Calu3 (cell line): ENCODE measurements around the gene EIF2B5. TPM values are rescaled to one million over a fixed set of nuclear protein-coding genes. Genes with fewer than 3 reads are reported as not detected.

Source experiments
- Bru-seq: library from RNA; stranded (reverse); fragments of 400-500 nt; gene quantifications from one replicate; lab custom pipeline; 2021; lab: Mats Ljungman, UMichigan
- BruChase-seq, 2 experiments: library from RNA; stranded (reverse); fragments of 400-500 nt; gene quantifications; one replicate each; lab custom pipeline; 2021; lab: Mats Ljungman, UMichigan
- BruUV-seq: library from RNA; stranded (reverse); fragments of 400-500 nt; replicated peaks from 2 replicates; lab custom pipeline; 2021; lab: Mats Ljungman, UMichigan
- CTCF ChIA-PET: fragments of 300-600 bp; sonication (Branson Sonifier 250); formaldehyde crosslinking; loops from one replicate; lab custom pipeline; 2022; ENCODE audit warnings: antibody characterized with exemption; lab: Charles Lee
- DNase-seq: peaks from one replicate; pipeline ENCODE4 v3.0.0; 2022
- H3K27ac Mint-ChIP-seq: one replicate; pipeline ENCODE4 v1.8.0; 2022; ENCODE audit warnings: mixed read lengths; ENCODE audit not compliant: unreplicated experiment
- H3K27me3 Mint-ChIP-seq: one replicate; pipeline ENCODE4 v1.8.0; 2022; ENCODE audit warnings: mixed read lengths; ENCODE audit not compliant: unreplicated experiment
- H3K36me3 Mint-ChIP-seq: one replicate; pipeline ENCODE4 v1.8.0; 2022; ENCODE audit warnings: mild to moderate bottlenecking, moderate library complexity, mixed read lengths; ENCODE audit not compliant: insufficient read depth, unreplicated experiment
- H3K4me1 Mint-ChIP-seq: one replicate; pipeline ENCODE4 v1.8.0; 2022; ENCODE audit warnings: mild to moderate bottlenecking, low read depth, mixed read lengths; ENCODE audit not compliant: unreplicated experiment
- H3K4me3 Mint-ChIP-seq: one replicate; pipeline ENCODE4 v1.8.0; 2022; ENCODE audit warnings: mild to moderate bottlenecking, low read depth, moderate library complexity, mixed read lengths; ENCODE audit not compliant: unreplicated experiment
- H3K9me3 Mint-ChIP-seq: one replicate; pipeline ENCODE4 v1.8.0; 2022; ENCODE audit warnings: low read depth, mixed read lengths; ENCODE audit not compliant: unreplicated experiment
- CTCF ChIP-seq: fragments of 200-600 bp; IDR thresholded peaks from one replicate; pipeline ENCODE4 v1.8.0; 2022; ENCODE audit warnings: antibody characterized with exemption; ENCODE audit not compliant: unreplicated experiment
- intact Hi-C: fragments of 100-400 bp; cut with micrococcal nuclease; formaldehyde crosslinking; loops from one replicate; pipeline ENCODE4 v1.10.0; 2022; ENCODE audit not compliant: unreplicated experiment
- long read RNA-seq: library from polyadenylated mRNA; stranded (forward); transcript quantifications from one replicate; pipeline ENCODE4 v2.0.0, GENCODE V29; 2022
- total RNA-seq: library from RNA; stranded (reverse); gene quantifications from 2 replicates; pipeline ENCODE4 v1.2.3, GENCODE V29; 2022

Gene EIF2B5
- 79.6 and 87.9 TPM in 2 replicates for total RNA-seq
- percentile 93 among the genes with signal in this experiment for Bru-seq, nascent RNA
- BruChase-seq, experiment 1, labeled RNA remaining after a 6-hour chase: percentile 94 among the genes with signal in this experiment
- percentile 93 among the genes with signal in this experiment for BruChase-seq, experiment 2, labeled RNA remaining after a 2-hour chase
- long read RNA-seq, transcript EIF2B5-201 (16 exons, 2,656 nt): major isoform, 106 of 171 reads
- long read RNA-seq, transcript EIF2B5-202 (2 exons, 585 nt): minor isoform, 13 of 171 reads
- long read RNA-seq, partial matches to known transcripts: 11 of 171 reads
- long read RNA-seq, other reads (novel, unspliced or antisense): 36 of 171 reads

- H3K36me3 Mint-ChIP-seq: peaks cover 66% of the 10 kb centered on the region
These were observed at the start of gene EIF2B5 for GRCh38 chr3:184135149-184135910. Gene EIF2B5, plus strand, starts transcription at chr3:184135358. Its CDS starts 28 bp downstream, at chr3:184135386.

GRCh38 chr3:184085389-184085852, 49.7 kb upstream of the EIF2B5 start:
- CTCF ChIA-PET: interaction anchor here (0.5 kb wide), 1 partner anchor 130 kb away, joined by 3 read pairs; no protein-coding TSS in a partner anchor
- DNase-seq: no peak
- no peaks in the 10 kb centered on the region for H3K36me3 Mint-ChIP-seq
- intact Hi-C loops: no loop called here
- no TSS peak for BruUV-seq
- peaks cover 6% of the 10 kb centered on the region for H3K9me3 Mint-ChIP-seq
- no peaks in the 10 kb centered on the region for H3K4me1 Mint-ChIP-seq
- no peak overlapping the region for H3K4me3 Mint-ChIP-seq
- no peak for TF ChIP-seq CTCF
- H3K27ac Mint-ChIP-seq: no peak overlapping the region
- no peaks in the 10 kb centered on the region for H3K27me3 Mint-ChIP-seq

More at GRCh38 chr3:184135149-184135910, at the start of gene EIF2B5:
- peak; percentile 11 for TF ChIP-seq CTCF
- BruUV-seq: no TSS peak
- DNase-seq: peak; percentile 95
- intact Hi-C loops: loop anchor here (2.0 to 5.0 kb wide), 2 partner anchors 51 to 93 kb away; partner anchors contain the start of gene ABCF3
- Mint-ChIP-seq H3K4me1 (peaks cover 36% of the 10 kb centered on the region), H3K4me3 (peak within 1 kb of the TSS; percentile 99), H3K27me3 (no peaks in the 10 kb centered on the region), H3K9me3 (no peaks in the 10 kb centered on the region), H3K27ac (peak within 1 kb of the TSS; percentile 94)
- CTCF ChIA-PET: interaction anchor here (0.7 to 2.4 kb wide), 12 partner anchors 10 to 240 kb away, joined by 3 to 14 read pairs (median 4); partner anchors contain the start of genes ABCC5, ABCF3 and DVL3

- intact Hi-C loops: no loop called here
- no peak overlapping the region for H3K27ac Mint-ChIP-seq
- peaks cover 4% of the 10 kb centered on the region for H3K9me3 Mint-ChIP-seq
- peaks cover 5% of the 10 kb centered on the region for H3K36me3 Mint-ChIP-seq
- no TSS peak for BruUV-seq
- no peaks in the 10 kb centered on the region for H3K4me1 Mint-ChIP-seq
- CTCF ChIA-PET: no interaction called here
- no peak for DNase-seq
- TF ChIP-seq CTCF: no peak
- H3K27me3 Mint-ChIP-seq: peaks cover 16% of the 10 kb centered on the region
- no peak overlapping the region for H3K4me3 Mint-ChIP-seq
These were observed 43.0 kb upstream of the EIF2B5 start for GRCh38 chr3:184092199-184092598.

- no peak for DNase-seq
- intact Hi-C loops: no loop called here
- CTCF ChIA-PET: no interaction called here
These were observed 38.3 kb upstream of the EIF2B5 start, which contains the start of gene HTR3E for GRCh38 chr3:184096811-184097383. Gene HTR3E, plus strand, starts transcription at chr3:184097064. Its CDS starts 466 bp downstream, at chr3:184097530.

More at GRCh38 chr3:184096811-184097383, 38.3 kb upstream of the EIF2B5 start, which contains the start of gene HTR3E:
- BruUV-seq: no TSS peak
- H3K9me3 Mint-ChIP-seq: peaks cover 4% of the 10 kb centered on the region
- H3K27ac Mint-ChIP-seq: no peak within 1 kb of the TSS
- H3K27me3 Mint-ChIP-seq: peaks cover 28% of the 10 kb centered on the region
- no peak within 1 kb of the TSS for H3K4me3 Mint-ChIP-seq
- H3K4me1 Mint-ChIP-seq: no peaks in the 10 kb centered on the region
- no peak for TF ChIP-seq CTCF
- peaks cover 5% of the 10 kb centered on the region for H3K36me3 Mint-ChIP-seq
